ENCODE data around the gene TANC1. TPM values are rescaled to one million over a fixed set of nuclear protein-coding genes. Genes with fewer than 3 reads are reported as not detected.
A peak's percentile ranks its signal among the peaks of the same experiment; 100 is the strongest.

The TANC1 gene
- total RNA-seq, 6 donors from 2014 or later = 41.6 to 101 (median 75.5) TPM

DNA sequence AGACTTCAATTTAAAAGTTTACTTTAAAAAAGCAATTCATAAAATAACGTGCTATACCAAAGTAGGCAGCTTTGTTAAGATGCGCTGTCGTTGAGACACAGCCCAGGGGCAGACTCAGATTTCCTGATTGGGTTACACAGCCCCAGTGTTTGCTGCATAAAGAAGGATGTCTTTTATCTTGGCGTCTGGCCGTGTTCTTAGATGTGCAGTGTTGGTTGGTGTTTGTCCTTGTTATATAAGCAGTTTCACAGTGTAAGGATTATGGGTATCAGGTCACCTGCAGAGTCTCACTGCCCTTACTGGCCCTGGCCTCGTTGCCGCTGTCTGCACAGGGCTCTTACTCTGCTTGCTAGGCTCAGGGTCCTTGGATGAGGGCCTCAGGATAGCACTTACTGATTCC is 209.5 kb downstream of the TANC1 start:
- no peaks in the 10 kb centered on the region for H3K27me3 ChIP-seq
- H3K9me3 ChIP-seq = no peaks in the 10 kb centered on the region
- peaks cover 0 to 5% (median 0%) of the 10 kb centered on the region in 4 donors for H3K4me1 ChIP-seq
- 73 to 82% methylated on average over 7 of the region's 7 CpGs for WGBS, 2 donors
- no peak overlapping the region for H3K4me3 ChIP-seq
- H3K36me3 ChIP-seq = peaks cover 6 to 90% (median 33%) of the 10 kb centered on the region in 4 donors
- ATAC-seq (ENCODE audit: low FRiP score in 2 of 2) = no peak
- TF ChIP-seq EP300 (IDR thresholded peaks at IDR 0.05) (no peak), POLR2A (IDR thresholded peaks at IDR 0.05) (no peak), POLR2AphosphoS5 (IDR thresholded peaks at IDR 0.05) (no peak)
- TF ChIP-seq, protein P1, sequence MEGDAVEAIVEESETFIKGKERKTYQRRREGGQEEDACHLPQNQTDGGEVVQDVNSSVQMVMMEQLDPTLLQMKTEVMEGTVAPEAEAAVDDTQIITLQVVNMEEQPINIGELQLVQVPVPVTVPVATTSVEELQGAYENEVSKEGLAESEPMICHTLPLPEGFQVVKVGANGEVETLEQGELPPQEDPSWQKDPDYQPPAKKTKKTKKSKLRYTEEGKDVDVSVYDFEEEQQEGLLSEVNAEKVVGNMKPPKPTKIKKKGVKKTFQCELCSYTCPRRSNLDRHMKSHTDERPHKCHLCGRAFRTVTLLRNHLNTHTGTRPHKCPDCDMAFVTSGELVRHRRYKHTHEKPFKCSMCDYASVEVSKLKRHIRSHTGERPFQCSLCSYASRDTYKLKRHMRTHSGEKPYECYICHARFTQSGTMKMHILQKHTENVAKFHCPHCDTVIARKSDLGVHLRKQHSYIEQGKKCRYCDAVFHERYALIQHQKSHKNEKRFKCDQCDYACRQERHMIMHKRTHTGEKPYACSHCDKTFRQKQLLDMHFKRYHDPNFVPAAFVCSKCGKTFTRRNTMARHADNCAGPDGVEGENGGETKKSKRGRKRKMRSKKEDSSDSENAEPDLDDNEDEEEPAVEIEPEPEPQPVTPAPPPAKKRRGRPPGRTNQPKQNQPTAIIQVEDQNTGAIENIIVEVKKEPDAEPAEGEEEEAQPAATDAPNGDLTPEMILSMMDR (IDR thresholded peaks at IDR 0.05) = no peak
- H3K27ac ChIP-seq = no peak overlapping the region
- DNase-seq = no peak

DNA sequence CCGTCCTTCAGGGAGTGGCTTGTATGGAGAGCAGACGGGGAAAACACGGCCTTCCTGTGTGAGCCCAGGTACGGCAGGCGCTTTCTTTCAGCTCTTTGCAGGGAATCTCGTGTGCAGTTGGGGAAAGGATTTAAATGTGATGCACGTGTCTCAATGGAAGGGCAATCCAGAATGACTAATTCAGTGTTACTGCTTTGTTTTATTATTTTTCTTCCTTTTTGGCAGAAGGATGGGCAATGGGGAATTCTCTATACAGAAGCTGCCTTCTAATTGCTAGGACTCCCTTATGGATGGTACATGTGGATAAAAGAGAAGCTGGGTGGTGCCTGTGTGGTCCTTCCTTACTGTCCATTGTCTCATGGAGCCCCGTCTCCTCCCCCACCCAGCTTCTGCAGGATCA is 210.7 kb downstream of the TANC1 start:
- H3K36me3 ChIP-seq = peaks cover 6 to 79% (median 25%) of the 10 kb centered on the region in 4 donors
- WGBS, 2 donors = 91 to 93% methylated on average over 7 to 8 of the region's 8 CpGs
- peaks cover 0 to 5% (median 0%) of the 10 kb centered on the region in 4 donors for H3K4me1 ChIP-seq
- TF ChIP-seq, protein P1 (IDR thresholded peaks at IDR 0.05) = no peak
- no peak for TF ChIP-seq POLR2AphosphoS5 (IDR thresholded peaks at IDR 0.05)
- TF ChIP-seq EP300 (IDR thresholded peaks at IDR 0.05) = no peak
- TF ChIP-seq POLR2A (IDR thresholded peaks at IDR 0.05) = no peak
- no peak overlapping the region for H3K4me3 ChIP-seq
- no peak for DNase-seq
- no peaks in the 10 kb centered on the region for H3K9me3 ChIP-seq
- ATAC-seq (ENCODE audit: low FRiP score in 2 of 2) = no peak
- H3K27me3 ChIP-seq = no peaks in the 10 kb centered on the region
- H3K27ac ChIP-seq = no peak overlapping the region

DNA sequence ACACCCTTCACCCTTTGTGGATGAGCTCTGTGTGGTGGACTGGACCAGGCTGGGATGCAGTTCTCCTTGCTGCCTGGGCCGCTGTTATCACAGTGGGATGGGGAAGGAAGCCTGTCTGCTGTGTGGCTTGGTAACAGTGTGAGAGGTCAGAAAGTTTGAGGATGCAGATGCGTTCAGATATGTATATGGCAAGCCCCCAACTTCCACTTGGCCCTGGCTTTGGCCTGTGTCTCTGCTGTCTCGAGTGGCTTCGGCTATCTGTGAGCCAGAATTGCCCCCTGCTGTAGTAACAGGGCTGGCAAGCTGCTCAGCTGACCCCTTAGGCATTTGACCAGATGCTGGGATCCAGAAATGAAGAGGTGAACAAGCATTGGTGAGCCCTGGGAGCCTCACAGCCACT is 211.3 kb downstream of the TANC1 start:
- ATAC-seq (ENCODE audit: low FRiP score in 2 of 2) (no peak), DNase-seq (no peak)
- no peaks in the 10 kb centered on the region for H3K27me3 ChIP-seq
- TF ChIP-seq POLR2A (IDR thresholded peaks at IDR 0.05) (no peak), EP300 (IDR thresholded peaks at IDR 0.05) (no peak), POLR2AphosphoS5 (IDR thresholded peaks at IDR 0.05) (no peak)
- TF ChIP-seq, protein P1 (IDR thresholded peaks at IDR 0.05) = no peak
- H3K27ac ChIP-seq = no peak overlapping the region
- H3K36me3 ChIP-seq = peaks cover 3 to 73% (median 22%) of the 10 kb centered on the region in 4 donors
- no peaks in the 10 kb centered on the region for H3K9me3 ChIP-seq
- H3K4me1 ChIP-seq = peaks cover 0 to 5% (median 0%) of the 10 kb centered on the region in 4 donors
- 95% methylated on average over 4 of the region's 4 CpGs; no CpG with 5 or more reads in 1 of the 2 donors for WGBS, 2 donors
- no peak overlapping the region for H3K4me3 ChIP-seq

- Histone ChIP-seq H3K27ac (no peak overlapping the region), H3K27me3 (no peaks in the 10 kb centered on the region), H3K4me3 (no peak overlapping the region), H3K4me1 (peaks cover 0 to 2% (median 0%) of the 10 kb centered on the region in 4 donors), H3K36me3 (peaks cover 3 to 66% (median 24%) of the 10 kb centered on the region in 4 donors), H3K9me3 (no peaks in the 10 kb centered on the region)
- no peak for ATAC-seq (ENCODE audit: low FRiP score in 2 of 2)
- 74 to 81% methylated on average over 9 of the region's 9 CpGs for WGBS, 2 donors
- no peak for TF ChIP-seq POLR2A (IDR thresholded peaks at IDR 0.05)
- DNase-seq = no peak
These were observed 214.9 kb downstream of the TANC1 start for GRCh38 chr2:159183346-159183745.

DNA sequence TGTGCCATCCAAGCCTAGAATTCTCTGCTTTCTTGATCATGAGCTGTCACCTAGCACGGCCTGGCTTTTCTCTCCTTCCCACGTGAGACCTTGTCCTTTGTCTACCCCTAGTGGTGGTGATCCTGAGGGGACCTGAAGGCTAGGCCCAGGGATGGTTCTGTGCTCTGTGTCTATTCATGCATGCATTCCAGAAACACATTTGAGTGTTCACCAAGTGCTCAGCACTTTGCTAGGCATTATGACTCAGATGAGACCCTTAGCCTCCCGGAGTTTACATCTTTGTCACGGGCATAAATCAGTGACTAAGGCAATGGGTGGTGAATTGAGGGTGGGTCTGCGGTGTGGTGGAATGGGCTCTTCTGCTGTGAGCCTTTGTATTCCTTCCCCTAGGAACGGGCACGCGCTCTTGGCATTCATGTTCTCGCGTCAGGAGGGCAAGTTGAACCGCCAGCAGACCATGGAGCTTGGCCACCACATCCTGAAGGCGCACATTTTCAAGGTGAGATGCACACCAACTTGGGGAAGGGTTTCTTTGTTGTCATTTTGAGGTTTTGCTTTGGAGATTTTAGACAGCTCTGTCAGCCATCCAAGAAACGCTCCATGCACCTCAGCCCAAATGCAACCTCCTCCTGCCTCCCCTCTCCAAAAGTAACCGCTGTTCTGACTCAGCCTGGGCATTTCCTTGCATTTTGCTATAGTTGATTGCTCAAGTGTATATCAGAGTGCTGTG is 217.1 kb downstream of the TANC1 start:
- Histone ChIP-seq H3K4me3 (no peak overlapping the region), H3K36me3 (peaks cover 0 to 61% (median 19%) of the 10 kb centered on the region in 4 donors), H3K4me1 (peaks cover 0 to 8% (median 0%) of the 10 kb centered on the region in 4 donors), H3K27me3 (no peaks in the 10 kb centered on the region), H3K27ac (no peak overlapping the region), H3K9me3 (no peaks in the 10 kb centered on the region)
- DNase-seq (no peak), ATAC-seq (ENCODE audit: low FRiP score in 2 of 2) (no peak)
- WGBS, 2 donors = 87% methylated on average over 12 to 14 of the region's 14 CpGs
- TF ChIP-seq POLR2AphosphoS5 (IDR thresholded peaks at IDR 0.05) (no peak), EP300 (IDR thresholded peaks at IDR 0.05) (no peak), POLR2A (IDR thresholded peaks at IDR 0.05) (no peak)
- TF ChIP-seq, protein P1 (IDR thresholded peaks at IDR 0.05) = peak in 3 of 6 experiments; percentile 29 to 41 (median 37)
